UCSD-AML1 (cell line): Measurements from ENCODE around the gene XRN1.
"Not testable (repeated sequence)": the region's sequence is repeated elsewhere in the genome, so short reads cannot be mapped to it uniquely, and the experiment has no call there.

ENCODE experiments used
- DNase-seq: peaks from one replicate; lab custom pipeline; 2025; ENCODE audit not compliant: unreplicated experiment; lab: John Stamatoyannopoulos, UW

Gene XRN1, protein sequence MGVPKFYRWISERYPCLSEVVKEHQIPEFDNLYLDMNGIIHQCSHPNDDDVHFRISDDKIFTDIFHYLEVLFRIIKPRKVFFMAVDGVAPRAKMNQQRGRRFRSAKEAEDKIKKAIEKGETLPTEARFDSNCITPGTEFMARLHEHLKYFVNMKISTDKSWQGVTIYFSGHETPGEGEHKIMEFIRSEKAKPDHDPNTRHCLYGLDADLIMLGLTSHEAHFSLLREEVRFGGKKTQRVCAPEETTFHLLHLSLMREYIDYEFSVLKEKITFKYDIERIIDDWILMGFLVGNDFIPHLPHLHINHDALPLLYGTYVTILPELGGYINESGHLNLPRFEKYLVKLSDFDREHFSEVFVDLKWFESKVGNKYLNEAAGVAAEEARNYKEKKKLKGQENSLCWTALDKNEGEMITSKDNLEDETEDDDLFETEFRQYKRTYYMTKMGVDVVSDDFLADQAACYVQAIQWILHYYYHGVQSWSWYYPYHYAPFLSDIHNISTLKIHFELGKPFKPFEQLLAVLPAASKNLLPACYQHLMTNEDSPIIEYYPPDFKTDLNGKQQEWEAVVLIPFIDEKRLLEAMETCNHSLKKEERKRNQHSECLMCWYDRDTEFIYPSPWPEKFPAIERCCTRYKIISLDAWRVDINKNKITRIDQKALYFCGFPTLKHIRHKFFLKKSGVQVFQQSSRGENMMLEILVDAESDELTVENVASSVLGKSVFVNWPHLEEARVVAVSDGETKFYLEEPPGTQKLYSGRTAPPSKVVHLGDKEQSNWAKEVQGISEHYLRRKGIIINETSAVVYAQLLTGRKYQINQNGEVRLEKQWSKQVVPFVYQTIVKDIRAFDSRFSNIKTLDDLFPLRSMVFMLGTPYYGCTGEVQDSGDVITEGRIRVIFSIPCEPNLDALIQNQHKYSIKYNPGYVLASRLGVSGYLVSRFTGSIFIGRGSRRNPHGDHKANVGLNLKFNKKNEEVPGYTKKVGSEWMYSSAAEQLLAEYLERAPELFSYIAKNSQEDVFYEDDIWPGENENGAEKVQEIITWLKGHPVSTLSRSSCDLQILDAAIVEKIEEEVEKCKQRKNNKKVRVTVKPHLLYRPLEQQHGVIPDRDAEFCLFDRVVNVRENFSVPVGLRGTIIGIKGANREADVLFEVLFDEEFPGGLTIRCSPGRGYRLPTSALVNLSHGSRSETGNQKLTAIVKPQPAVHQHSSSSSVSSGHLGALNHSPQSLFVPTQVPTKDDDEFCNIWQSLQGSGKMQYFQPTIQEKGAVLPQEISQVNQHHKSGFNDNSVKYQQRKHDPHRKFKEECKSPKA (N-terminal part only)

GRCh38 chr3:142447852-142448823 lies at the start of gene XRN1:
Gene XRN1, minus strand, starts transcription at chr3:142448037. Its CDS starts 93 bp downstream, at chr3:142447944.
- peak; percentile 93 for DNase-seq

- no peak for DNase-seq
Measured at GRCh38 chr3:142495103-142495502, 47.3 kb upstream of the XRN1 start.

DNA sequence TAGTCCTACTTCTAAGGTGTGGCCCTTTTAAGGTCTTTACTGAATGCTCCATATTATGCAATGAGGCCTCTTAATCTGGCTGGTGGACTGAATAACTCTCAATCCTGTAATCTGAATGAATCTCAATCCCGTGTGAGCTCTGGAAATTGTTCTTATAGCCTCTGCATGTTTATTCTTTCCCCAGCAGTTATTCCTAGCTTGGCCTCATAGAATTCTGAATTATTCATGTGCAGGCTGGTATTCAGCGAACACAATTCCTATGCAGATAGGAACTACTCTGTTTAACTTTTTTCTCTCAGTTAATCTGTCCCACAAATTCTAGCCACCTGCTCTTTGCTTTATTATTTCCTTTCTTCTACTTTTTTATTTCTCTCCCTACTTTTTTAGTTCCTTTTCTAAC lies 44.3 kb upstream of the XRN1 start:
- DNase-seq = no peak

DNA sequence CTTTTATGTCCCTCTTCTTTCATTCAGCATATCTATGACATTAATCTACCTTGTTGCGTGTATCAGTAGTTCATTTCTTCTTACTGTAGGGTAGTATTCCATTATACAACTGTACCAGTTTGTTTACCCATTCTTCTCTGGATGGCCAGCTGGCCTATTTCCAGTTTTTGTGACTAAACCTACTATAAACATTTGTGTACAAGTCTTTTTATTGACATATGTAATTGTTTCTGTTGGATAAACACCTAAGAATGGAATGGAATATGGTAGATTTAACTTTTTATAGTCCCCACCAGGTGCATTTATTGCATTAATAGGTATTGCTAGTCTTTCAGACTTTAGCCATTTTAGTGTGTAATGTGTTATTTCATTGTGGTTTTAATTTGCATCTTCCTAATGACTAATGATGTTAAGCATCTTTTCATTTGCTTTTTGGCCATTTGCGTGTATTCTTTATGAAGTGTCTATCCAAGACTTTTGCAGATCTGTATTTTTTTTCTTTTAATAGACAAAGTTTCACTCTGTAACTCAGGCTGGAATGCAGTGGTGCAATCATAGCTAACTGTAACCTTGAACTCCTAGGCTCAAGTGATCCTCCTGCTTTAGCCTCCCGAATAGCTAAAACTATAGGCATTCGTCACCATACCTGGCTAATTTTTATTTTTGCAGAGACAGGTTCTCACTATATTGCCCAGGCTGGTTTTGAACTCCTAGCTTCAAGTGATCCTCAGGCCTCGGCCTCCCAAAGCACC lies 41.9 kb upstream of the XRN1 start:
- DNase-seq = no peak

DNA sequence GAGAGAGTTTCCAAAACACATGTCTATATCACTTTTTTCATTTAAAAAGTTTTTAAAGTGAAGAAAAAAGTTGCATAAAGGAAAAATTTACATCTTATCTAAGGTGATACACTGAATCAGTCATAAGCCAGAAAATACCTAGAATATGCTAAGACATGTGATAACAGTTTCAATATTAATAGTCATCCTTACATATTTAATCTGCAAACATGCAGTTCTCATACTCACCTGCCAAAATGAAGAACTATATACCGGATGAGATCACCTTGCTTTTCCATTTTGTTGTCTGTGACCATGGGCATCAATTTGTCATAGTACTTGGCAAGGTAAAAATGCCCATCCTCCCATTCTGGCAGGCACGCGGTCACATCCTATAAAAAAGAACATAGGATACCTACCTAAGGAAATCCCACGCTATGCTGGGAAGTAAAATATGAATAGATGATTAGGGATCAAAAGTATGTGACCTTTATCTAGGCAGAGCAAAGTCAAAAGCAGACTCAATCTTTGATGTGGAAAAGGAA lies 37.1 kb upstream of the XRN1 start:
- DNase-seq = no peak

DNA sequence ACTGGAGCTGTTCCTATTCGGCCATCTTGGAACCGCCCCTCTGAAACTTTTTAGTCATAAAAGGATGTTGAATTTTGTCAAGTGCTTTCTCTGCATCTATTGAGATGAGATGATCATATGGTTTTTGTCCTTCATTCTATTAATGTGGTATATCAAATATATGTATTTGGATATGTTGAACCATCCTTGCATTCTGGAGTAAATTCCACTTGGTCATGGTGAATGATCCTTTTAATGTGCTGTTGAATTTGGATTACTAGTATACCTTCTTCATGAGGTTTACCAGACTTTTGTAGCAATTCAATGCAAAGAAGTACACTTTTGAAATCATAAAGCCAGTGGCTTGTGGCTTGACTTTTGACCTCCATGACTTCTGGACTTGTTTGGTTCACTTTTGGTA lies 33.4 kb upstream of the XRN1 start:
- DNase-seq = no peak

DNA sequence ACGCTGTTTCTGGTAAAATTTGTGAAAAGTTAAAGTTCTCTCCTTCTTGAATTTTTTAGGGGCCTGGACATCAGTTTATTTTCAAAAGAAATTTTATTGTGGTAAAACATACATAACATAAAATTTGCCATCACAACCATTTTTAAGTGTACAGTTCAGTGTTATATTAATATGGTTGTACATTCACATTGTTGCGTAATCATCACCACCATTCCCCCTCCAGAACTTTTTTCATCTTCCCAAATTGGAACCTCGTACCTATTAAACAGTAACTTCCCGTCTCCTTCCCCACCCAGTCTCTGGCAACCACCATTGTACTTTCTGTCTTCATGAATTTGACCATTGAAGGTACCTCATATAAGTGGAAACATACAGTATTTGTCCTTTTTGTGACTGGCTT lies 23.0 kb upstream of the XRN1 start:
- no peak for DNase-seq

GRCh38 chr3:142468456-142468855 lies 20.6 kb upstream of the XRN1 start:
- no peak for DNase-seq

DNA sequence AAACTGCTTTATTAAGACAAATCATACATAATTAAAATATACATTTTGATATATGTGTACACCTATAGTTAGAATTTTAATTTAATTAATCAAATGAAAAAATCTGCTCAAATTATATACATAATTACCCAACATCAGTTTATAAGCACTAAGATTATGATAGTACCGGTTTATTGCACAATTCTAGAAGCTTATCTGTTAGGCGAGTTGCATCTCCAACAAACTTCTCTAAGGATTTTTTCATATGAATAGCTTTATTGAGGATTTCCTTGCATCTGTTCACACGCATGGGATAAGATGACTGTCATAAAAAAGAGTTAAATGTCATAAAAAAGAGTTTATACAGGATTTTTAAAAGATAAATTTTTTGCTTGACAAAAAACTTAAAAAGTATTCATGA lies 19.9 kb upstream of the XRN1 start:
- DNase-seq = no peak

DNA sequence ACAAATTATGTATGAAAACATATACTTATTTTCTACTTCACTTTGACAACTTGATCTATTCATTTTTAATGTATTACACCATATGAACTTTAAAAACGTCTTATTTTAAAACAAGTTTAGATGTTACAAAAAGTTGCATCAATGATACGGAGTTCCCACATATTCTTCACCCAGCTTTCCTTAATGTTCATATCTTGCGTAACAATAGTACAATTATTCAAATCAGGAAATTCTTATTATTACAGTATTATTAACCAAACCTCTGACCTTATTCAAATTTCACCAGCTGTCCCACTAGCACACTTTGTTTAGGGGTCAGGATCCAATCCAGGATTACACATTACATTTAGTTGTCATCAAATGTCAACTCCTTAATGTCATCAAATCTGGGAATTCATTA lies 12.9 kb upstream of the XRN1 start:
- no peak for DNase-seq

DNA sequence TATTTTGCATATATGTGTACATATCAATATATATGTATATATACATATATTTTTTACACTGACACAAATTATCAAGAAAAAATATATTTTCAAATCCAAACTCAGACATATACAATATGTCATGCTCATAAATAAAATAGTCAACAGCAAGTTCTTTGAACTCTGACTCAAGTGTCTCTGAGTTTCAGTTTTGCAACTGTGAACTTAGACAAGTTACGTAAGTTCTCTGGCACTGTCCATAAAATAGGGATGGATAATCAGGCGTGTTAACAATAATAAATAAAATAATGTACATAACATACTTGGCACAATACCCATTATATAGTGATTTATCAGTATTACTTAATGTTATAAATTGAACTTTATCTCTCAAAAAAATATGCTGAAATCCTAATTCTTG lies 12.1 kb upstream of the XRN1 start:
- DNase-seq = no peak

DNA sequence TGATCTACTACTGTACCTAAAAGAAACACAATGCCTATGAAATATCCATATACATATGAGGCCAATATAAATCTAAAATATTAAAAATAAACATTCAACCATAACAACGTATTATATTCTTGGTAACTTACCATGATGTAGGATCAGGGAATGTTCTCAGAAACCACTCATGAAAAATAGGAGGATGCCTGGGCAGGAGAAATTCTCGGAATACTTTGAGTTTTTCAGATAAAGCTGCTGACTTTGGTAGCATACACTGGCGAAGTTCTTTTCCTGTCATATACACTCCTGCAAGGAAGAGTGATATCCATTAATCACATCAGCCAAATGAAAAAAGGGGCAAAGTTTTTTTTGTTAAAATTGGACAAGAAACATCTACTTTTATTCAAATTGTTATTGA lies 11.3 kb upstream of the XRN1 start:
- no peak for DNase-seq

DNA sequence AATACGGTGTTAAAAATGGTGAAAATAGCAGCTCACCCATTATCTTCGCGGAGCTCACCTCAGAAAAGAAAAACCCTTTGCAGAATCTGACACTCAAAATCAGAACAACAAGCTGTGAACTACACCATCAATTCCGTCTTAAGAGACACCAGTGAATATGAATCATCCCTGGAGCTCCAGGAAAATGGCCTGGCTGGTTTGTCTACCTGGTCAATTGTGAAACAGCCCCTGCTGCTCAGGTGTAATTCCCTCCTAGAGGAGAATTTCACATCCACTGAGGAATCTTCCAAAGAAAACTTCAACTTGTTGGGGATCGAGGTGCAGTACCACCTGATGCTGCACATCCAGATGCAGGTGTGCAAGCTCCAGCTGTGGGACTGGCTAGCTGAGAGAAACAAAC lies 3.0 kb upstream of the XRN1 start:
- DNase-seq = no peak

DNA sequence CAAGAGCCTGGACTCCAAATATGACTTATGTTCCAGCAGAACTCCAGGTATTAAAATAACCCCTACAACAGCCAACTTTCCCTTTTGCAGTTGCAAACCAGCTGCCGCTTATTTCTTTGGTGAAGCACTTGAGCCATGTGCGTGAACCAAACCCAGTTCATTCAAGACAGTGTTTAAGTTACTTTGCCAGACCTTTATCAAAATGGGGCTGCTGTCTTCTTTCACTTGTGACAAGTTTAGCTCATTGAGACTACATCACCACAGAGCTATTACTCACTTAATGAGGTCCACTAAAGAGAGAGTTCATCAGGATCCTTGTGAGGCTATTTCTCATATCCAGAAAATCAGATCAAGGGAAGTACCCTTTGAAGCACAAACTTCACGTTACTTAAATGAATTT lies 2.4 kb upstream of the XRN1 start:
- DNase-seq = no peak

DNA sequence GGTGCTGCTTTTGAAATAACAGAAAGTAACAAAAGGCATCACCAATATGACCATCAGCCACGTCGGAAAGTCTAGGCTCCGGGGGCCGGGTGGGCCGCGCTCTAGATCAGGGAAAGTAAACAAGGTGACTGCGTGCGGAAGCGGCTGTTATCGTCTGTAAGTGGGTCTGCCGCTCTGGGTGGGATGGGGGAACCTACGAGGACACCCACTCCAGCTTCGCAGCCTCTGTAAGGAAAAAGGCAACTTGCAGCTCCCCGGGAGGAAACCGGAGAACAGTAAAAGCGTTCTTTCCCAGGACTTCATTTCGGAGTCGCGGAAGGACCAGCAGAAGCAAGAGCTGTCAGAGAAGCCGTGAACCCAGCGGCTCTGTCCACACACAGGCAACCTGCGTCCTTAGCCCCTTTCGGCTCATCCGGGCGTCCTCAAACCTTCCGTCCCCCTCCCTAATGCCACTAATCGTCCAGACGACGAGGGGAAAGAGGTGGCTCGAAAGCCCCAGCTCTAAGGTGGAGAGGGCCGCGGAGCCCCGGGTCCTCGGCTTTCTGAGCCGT lies 461 bp downstream of the XRN1 start:
- DNase-seq = peak; percentile 71

DNA sequence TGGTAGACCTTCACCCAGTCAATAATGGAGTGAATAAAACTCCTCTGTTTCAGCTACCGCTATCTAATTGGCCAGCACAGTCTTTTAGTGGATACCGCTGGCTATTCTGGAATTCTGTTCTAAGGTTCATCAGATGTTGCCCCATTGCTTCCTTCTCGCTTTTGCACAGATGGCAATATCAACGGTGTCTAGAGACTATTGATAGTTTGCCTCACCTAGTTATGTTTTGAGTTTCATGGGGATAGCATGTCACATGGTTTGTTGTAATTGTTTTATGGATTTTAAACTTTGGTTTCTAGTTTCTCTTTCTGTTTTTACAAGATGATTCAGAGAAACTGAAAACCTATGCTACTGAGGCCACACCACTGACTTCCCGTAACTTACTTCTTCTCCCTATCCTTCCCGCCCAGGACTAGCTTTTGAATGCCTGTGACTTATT lies 2.0 kb downstream of the XRN1 start:
- no peak for DNase-seq

DNA sequence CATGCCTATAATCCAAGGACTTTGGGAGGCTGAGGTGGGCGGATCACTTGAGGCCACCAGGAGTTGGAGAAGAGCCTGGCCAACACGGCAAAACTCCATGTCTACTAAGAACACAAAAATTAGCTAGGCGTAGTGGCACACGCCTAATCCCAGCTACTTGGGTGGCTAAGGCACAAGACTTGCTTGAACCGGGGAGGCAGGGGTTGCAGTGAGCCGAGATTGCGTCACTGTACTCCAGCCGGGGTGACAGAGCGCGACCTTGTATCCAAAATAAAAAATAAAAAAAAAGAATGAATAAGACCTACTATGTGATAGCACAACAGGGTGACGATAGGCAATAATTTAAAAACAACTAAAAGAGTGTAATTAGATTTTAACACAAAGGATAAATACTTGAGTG lies 3.5 kb downstream of the XRN1 start:
- DNase-seq = no peak

GRCh38 chr3:142443060-142443459 lies 4.8 kb downstream of the XRN1 start:
- DNase-seq = not testable (repeated sequence)
